ENCODE data around the gene PLD1.
"Not testable (repeated sequence)": the region's sequence is repeated elsewhere in the genome, so short reads cannot be mapped to it uniquely, and the experiment has no call there.

Gene PLD1, protein sequence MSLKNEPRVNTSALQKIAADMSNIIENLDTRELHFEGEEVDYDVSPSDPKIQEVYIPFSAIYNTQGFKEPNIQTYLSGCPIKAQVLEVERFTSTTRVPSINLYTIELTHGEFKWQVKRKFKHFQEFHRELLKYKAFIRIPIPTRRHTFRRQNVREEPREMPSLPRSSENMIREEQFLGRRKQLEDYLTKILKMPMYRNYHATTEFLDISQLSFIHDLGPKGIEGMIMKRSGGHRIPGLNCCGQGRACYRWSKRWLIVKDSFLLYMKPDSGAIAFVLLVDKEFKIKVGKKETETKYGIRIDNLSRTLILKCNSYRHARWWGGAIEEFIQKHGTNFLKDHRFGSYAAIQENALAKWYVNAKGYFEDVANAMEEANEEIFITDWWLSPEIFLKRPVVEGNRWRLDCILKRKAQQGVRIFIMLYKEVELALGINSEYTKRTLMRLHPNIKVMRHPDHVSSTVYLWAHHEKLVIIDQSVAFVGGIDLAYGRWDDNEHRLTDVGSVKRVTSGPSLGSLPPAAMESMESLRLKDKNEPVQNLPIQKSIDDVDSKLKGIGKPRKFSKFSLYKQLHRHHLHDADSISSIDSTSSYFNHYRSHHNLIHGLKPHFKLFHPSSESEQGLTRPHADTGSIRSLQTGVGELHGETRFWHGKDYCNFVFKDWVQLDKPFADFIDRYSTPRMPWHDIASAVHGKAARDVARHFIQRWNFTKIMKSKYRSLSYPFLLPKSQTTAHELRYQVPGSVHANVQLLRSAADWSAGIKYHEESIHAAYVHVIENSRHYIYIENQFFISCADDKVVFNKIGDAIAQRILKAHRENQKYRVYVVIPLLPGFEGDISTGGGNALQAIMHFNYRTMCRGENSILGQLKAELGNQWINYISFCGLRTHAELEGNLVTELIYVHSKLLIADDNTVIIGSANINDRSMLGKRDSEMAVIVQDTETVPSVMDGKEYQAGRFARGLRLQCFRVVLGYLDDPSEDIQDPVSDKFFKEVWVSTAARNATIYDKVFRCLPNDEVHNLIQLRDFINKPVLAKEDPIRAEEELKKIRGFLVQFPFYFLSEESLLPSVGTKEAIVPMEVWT

DNA sequence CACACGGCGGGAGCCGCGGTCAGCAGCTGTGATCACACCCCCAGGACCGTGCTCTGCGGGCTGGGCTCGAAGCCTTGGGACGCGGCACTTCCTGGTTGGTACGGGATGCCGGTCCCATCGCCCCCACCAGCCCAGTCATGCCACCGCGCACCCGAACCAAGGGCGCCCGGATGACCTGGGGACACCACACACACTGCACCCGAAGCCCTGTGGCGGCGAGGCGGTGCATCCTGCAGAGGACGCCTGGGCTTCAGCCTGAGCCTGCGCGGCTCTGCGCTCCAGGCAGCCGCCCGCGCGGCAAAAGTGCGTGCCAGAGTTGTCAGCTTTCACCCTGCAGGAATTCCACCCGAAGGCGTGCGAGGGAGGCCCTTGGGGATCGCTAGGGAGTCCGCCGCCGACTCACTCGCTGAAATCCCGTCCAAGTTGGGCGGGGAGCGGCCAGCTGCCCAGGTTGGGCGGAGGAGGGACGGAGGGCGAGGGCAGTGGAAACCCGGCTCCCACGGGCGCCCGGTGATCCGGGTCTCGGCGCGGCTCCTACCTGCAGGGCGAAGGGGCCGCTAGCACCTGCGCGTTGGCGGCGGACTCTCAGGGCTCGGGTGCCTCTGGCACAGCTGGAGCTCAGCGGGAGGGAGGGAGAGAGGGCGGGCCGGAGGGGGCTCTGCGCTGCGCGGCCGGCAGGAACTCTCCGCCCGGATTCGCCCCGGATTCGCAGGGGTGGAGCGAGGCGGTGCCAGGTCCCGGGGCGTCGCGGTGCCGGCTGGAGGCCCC lies at the start of gene PLD1:
Gene PLD1, minus strand, starts transcription at position 623 of the 768 bp plus-strand sequence. CDS start 72,432 bp downstream, outside the sequence.
- peak; percentile 23 for DNase-seq (ENCODE audit: low read depth)

DNA sequence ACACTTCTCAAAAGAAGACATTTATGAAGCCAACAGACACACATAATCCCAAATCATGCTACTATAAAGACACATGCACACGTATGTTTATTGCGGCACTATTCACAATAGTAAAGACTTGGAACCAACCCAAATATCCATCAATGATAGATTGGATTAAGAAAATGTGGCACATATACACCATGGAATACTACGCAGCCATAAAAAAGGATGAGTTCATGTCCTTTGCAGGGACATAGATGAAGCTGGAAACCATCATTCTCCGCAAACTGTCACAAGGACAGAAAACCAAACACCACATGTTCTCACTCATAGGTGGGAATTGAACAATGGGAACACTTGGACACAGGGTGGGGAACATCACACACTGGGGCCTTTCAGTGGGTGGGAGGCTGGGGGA lies 48.5 kb upstream of the PLD1 start:
- not testable (repeated sequence) for DNase-seq (ENCODE audit: low read depth)

DNA sequence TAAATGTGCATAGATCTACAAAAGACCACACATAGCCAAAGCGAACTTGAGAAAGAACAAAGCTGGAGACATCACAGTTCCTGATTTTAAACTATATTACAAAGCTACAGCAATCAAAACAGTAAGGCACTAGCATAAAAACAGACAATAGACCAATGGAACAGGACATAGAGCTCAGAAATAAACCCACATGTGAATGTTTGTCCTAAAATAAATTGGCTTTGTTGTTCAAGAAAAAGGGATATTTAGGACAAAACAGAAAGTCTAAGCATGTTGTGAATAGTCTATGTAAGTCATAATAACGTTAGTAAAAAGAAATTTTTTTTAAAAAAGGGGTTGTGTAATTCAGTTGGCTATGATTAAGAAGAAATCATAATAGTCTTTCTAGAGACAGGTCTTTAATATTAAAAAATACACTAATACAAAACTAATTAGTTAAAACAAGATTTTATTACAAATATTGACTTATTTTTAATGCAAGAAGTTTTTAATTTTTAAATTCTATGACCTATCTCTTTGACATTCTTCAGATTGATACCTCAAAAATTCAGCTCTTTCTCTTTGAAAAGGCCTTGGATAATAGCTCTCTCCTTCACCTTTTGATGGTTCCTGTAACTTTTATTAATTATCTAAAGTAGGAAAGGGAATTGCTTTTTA lies 44.5 kb upstream of the PLD1 start:
- DNase-seq (ENCODE audit: low read depth) = no peak

DNA sequence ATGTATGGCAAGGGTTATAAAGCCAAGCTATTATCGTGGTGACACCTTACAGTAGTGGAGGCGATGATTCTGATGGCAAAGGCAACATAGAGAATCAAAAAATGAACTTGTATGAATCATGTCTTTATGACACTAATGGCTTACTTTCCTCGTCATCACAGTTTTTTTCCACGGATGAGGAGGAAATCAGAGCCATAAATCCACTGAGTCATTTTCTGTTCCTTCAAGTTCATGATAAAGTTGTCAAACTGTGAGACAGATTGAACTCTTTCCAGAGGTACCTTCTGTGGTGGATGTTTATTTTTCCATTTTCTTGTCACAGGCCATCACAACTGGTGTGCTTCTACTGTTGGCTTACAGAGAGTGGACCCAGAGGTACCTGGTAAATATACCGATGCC lies 41.4 kb upstream of the PLD1 start:
- DNase-seq (ENCODE audit: low read depth) = no peak

DNA sequence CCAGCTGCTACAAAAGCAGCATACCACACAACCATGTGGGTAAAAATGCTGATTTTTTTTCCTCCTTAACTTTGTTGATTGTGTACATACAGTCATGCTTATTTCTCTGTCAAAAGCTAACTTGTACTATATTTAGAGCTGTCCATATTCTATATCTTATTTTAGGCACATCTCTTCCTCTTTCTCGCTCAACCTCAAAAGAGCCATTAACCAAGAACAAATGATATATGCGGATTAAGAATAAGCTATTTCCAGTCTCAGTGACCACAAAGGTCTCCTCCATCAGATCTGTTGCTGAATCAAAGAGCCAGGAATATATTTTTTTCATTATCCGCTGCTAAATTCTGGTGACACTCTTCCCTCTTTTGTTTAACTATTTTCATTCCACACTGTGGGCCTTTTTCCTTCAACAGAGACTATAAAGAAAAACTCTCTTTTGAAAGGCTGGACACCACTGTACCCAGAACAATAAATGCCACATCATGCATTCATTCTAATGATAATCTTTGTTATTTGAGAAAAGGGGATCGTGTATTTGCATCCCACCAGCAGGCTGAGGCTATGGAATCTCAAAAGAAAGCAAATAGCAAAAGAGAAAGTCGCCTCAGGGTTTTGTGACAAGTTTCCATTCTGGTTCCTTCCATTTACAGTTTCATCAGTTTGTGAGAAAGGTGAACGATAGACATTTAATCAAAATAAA lies 40.8 kb upstream of the PLD1 start:
- DNase-seq (ENCODE audit: low read depth) = no peak

DNA sequence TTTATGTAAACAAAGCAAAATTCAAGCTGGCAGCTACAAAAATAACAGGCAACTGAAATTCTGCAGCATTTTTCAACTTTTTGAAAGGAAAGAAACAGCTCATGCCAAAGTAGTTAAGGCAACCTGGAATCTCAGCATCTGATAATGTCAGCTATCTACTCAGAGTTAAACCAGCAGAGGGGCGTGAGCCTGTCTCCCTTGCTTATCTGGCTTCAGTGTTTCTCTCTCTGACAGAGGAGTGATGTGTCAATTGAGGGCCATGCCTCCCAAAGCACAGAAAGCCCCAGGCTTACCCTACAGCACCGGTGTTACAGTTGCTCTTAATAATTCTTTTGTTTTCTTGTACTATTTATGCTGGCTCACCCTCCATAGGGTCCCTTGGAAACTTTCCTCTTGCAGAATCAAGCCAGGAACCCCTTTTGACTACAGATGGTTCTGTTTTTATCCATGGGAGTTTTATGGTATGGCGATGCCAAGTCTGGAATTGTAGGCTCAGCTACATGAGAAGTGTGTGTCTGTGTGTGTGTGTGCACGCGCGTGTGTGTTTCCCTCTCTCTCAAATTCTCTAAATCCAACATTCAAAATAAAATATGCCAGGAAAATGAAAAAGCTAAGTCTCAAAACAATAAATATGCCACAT lies 40.2 kb upstream of the PLD1 start:
- DNase-seq (ENCODE audit: low read depth) = no peak

DNA sequence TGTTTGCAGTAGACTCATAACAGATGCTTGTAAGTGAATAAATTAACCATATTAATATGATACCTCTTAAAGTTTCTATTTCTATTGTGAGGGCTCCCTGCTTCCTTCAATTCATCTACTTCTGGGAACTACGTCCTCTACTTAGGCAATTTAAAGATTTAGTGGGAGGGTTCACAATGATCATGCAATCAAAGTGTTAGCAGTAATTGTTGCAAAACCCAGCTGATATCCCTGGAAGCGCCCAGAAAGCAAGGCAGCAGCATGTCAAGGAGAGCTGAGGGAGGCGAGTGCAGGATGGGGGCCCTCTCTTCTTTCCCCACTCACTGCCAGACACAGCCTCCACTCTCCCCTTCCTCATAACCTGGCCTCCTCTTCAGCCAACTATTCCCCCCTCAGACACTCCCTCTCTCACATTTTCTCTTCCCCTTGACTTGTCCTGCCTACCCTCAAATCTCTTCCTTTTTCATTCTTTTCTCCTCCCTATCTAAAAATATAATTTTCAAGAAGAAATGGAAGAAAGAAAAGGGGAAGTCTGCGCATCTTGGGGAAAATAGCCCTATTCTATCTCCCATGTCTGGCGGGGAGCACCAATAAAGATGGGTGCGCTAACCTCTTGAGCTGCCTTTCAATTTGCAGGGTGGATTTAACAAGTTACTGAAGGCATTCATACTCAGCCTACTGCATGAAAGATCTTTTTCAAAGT lies 39.5 kb upstream of the PLD1 start:
- no peak for DNase-seq (ENCODE audit: low read depth)

DNA sequence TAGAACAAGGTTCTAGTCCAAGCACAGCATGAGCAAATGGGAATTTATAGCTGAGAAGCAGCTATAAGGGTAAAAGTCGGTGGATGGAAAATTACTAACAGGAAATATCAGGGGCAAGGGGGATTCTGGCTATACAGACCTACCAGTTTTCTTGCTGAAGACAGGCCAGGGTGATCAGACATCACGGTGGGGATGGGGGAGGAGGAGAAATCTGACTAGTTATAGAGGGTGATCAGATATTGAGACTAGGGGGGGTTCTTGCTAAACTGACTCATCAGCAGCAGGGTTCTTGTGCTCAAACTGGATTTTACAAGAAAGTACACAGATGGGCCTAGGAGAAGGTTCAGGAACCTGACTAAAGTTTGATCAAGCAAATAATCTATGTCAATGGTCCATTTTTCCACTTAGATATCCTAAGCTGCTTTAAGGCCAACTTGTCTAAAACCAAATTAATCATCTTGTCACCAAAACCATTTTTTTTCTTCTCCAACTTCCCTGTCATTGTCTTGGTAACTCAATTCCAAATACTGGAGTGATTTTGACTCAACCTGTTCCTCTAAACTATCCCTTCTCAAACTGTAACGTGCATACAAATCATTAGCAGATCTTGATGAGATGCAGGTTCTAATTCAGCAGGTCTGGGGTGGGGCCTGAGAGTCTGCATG lies 37.4 kb upstream of the PLD1 start:
- DNase-seq (ENCODE audit: low read depth) = no peak

DNA sequence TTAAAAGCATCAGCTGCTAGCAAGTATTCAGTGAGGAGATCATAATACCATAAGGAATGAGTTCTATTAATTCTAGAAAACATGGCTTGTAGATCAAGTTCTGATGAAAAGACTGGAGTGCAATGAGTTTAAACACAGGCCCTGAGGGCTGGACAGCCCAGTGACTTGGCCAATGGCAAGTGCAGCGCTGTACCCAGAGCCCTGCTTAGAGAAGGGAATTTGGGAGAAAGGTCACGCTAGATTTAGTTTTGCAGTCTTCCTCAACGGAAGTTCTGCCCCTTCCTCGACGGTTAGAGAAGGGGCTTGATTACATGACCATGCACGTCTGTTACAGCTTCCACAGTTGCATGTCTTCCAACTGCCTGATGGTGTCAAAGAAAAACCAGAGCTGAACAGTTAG lies 36.9 kb upstream of the PLD1 start:
- no peak for DNase-seq (ENCODE audit: low read depth)

DNA sequence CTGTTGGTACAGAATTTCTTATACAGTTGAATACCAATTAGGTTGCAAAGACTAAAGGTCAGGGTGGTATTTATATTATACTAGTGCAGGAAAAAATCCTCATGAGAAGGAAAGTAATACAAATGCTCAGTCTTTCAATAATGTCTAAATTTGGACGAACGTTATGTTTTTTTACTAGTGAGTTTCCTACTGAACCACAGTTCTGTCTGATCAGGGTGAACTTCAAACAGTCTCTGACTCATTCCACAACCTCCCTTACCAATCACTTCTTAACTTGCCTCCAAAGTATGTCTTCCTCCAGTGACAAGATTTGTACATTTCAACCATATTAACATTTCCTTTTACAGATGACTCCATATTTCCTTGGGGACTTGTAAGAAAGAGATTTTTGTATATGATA lies 36.3 kb upstream of the PLD1 start:
- DNase-seq (ENCODE audit: low read depth) = no peak

DNA sequence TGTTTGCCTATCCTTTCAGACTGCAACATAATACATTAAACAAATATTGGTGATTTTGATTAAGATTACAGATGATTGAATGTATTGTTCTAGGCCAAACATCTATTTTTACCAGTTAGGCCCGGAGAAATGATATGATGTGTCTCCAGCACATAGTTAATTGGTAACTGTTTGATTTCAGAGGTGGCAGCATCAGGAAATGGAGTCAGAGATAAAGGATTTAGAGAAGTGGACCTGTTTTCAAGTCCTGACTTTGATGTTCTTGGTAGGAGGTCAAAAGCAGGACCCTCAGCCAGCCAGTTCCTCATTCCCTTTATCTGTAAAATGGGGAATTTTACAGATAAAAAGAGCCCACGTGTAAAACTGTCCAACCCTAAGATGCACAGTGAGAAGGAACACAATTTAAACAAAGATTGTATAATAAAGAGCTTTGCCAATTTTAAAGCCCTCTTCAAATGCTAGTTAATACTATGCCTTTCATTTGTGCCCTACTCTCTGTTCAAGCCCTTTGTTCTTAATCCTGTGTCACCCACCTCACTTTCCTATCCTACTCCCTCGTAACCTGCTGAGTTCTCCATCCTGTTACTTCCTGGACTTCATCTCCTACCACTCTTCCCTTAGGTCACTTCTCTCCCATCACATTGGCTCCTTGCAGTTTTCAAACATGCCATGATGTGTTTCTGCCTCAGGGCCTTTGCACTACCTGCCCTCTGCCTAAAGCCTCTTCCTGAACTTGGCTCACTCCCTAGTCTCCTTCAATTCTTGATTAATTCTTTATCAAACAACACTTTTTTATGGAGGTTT lies 35.4 kb upstream of the PLD1 start:
- no peak for DNase-seq (ENCODE audit: low read depth)

DNA sequence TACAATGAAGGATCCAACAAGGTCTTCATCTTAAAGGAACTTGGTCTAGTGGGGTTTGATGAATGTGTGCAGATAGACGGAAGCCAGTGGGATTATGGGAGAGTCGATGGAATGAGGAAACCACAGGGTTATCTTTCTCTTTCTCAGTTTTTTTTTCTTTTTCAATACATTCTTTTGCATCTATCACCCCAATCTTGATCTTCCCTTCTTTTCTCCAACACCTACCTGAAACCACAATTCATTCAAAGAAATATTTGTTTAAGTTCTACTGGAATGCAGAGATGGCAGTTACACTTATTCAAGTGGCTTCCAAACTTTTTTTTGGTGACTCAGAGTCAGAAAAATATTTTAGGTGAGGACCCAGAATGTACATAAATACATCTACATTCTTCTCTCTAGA lies 34.6 kb upstream of the PLD1 start:
- no peak for DNase-seq (ENCODE audit: low read depth)

DNA sequence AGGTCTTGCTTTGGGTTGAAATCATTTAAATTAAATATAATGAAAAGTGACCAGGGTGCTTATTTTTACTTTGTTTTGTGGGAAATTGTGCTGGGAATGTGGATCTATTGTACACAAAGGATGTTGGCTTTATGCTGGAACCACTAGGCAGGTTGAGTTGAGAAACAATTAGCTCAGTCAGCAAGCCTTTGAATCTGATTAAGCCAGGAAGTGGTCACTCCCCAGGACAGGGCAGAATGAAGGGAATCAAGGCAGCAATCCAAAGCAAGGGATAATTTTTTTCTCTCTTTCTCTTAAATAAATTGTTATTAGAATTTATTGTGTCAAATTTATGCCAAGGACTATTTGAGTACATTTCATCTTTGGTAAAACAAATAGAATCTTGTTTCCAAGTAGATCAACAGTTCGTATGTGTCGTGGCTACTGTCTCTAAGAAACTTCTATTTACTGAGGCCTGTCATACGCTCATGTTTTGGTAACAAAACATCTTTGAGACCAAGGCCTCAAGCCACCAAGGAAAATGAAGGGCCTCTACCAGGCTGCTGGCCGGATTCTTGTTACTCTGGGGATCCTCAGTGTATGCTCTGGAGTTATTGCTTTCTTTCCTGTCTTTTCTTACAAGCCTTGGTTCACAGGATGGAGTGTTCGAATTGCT lies 32.7 kb upstream of the PLD1 start, which contains the start of gene TMEM212:
Gene TMEM212, plus strand, starts transcription at position 486 of the 655 bp plus-strand sequence. Its CDS starts 35 bp downstream, at position 521.
- DNase-seq (ENCODE audit: low read depth) = no peak

DNA sequence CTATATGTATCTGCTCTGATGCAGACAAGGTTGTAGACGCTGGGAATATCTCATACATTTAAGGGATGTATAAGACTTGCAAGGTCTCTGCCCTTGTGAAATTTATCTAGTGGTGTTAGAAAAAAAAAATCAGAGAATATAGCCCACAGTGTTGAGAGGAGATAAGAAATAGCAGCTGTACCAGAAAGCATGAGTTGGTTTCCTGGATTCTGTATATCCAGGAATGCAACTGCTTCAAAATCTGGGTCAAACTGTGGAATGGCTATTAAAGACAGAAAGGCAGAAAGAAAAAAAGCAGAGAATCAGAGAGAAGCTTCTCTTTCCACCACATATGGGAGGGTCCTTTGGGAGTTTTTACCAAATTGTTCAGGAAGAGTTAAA lies 31.3 kb upstream of the PLD1 start:
- no peak for DNase-seq (ENCODE audit: low read depth)

DNA sequence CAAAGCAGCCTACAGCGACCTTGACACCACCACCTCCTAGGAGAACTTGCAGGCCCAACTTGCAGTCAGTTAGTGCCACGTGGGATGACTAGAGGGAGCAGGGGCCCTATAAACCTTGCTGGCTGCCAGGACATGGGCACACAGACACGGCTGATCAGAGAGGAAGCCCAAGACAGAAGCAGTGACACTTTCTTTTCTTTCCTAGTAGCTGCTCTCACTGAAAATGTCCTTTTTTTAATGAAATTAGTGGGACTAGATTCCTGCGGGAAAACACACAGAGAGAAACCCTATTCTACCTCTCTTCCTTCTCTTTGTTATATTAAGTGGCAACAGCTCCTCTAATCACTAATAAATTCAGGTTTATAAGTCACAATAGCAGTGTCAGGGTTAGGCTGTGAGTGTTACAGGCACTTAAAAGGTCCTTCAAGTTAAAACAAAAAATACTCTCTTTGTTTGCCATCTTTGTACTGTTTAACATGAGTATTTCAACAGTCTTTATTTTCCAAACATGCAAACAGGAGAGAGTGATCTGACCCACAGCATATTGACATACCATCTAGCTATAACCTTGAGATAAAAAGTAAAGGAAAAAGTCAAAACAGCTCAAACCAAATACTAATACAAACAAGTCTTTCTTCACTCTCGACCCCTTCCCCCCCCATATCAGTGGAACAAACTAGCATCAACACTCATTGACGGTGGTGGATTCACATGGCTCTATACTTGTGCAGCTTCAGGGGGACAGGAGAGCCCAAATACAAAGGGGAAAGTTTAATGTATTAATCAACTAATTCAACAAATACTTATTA lies 30.7 kb upstream of the PLD1 start:
- DNase-seq (ENCODE audit: low read depth) = no peak

DNA sequence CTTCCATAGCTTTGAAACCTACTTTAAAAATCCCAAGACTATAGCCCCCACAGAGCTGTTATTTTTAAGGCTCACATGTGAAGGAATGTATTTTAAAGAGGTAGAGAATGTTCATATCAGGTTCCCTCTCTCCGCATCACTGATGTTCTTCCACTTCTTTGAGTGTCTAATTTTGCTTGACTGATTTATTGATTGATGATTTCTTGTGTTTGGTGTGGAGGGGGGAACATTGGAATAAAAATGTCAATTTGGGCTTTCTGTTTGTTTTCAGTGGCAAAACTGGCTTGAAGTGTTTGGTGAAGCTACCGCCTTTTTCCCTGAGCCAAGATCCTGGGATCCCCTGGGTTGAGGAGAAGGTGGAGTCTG lies 30.1 kb upstream of the PLD1 start:
- no peak for DNase-seq (ENCODE audit: low read depth)

DNA sequence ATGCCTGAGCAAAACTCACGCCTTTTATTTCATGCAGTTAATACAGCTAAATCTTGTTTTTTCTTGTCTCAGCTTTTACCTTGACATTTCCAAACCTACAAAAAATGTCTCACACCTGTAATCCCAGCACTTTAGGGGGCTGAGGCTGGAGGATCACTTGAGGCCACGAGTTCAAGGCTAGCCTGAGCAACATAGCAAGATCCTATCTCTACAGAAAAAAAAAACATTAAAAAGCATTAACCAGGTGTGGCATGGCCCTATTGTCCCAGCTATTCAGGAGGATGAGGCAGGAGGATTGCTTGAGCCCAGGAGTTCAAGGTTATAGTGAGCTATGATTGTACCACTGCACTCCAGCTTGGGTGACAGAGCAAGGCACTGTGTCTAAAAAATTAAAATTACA lies 29.0 kb upstream of the PLD1 start:
- no peak for DNase-seq (ENCODE audit: low read depth)

Data from stimulated activated CD8-positive, alpha-beta memory T cell treated with anti-CD3 and anti-CD28 coated beads, Interleukin-4, amount 100 ng/mL, for 24 hours (primary cell).